Measurements from ENCODE around the gene SH2D3A.

- TF ChIP-seq CTCF (IDR thresholded peaks at IDR 0.05; ENCODE audit: extremely low read depth in 1 of 2, insufficient read depth in 1 of 2, low read depth in 1 of 2, low read length in 2 of 2) (no peak), POLR2A (IDR thresholded peaks at IDR 0.05; ENCODE audit: low read depth, low read length) (no peak), JUN (IDR thresholded peaks at IDR 0.05; ENCODE audit: borderline replicate concordance, insufficient read depth, insufficient read length, low read depth) (no peak), EZH2 (IDR thresholded peaks at IDR 0.05; ENCODE audit: borderline replicate concordance, low read depth, low read length, severe bottlenecking) (no peak), POLR2AphosphoS5 (IDR thresholded peaks at IDR 0.05; ENCODE audit: insufficient read depth, low read depth, low read length) (no peak), MYC (IDR thresholded peaks at IDR 0.05; ENCODE audit: low read depth, low read length) (no peak), MAX (IDR thresholded peaks at IDR 0.05; ENCODE audit: insufficient read depth, insufficient read length) (no peak), GATA2 (IDR thresholded peaks at IDR 0.05; ENCODE audit: insufficient read depth, insufficient read length, low read depth, low read length) (no peak)
Measured at GRCh38 chr19:6729573-6730152, 37.6 kb downstream of the SH2D3A start.
